Activated CD8-positive, alpha-beta memory T cell treated with anti-CD3 and anti-CD28 coated beads, Interleukin-2, amount 50 U/mL, for 4 hours (primary cell): ENCODE measurements around the gene HMOX2.

Source experiments
- DNase-seq: peaks from one replicate; pipeline ENCODE4 v3.0.0-alpha.2; 2020

Gene HMOX2

DNA sequence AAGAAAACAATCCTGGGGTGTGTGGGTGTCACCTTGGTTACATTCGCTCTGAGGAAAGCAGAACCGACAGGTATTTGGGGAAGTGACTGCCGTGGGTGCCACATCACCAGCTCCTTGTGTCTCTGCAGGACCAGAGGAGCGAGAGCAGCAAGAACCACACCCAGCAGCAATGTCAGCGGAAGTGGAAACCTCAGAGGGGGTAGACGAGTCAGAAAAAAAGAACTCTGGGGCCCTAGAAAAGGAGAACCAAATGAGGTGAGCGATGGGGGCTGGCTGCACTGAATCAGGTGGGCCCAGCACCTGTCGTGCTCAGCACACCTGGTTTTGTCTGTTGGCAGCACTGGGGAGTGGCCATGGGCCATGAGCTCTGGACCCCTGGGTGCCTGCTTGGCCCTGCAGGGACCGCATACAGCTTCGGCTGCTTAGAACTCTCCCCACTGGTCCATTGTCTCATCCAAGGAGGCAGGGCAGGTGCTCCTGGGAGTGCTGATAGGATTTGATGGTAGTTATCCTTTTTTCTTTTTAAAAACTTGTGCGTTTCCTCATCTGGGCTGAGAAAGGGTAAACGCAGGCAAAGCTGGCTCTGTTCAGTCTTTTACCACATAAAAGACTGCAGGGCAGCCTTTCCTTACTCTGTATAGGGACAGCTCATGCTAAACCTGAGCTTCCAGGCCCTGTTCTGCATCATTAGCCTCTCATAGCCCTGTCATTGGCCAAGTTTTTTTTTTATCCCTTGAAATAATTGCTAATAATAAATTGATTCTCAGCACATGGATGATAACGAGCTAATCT, 29.4 kb downstream of the HMOX2 start:
- DNase-seq, result peak; percentile 72

DNA sequence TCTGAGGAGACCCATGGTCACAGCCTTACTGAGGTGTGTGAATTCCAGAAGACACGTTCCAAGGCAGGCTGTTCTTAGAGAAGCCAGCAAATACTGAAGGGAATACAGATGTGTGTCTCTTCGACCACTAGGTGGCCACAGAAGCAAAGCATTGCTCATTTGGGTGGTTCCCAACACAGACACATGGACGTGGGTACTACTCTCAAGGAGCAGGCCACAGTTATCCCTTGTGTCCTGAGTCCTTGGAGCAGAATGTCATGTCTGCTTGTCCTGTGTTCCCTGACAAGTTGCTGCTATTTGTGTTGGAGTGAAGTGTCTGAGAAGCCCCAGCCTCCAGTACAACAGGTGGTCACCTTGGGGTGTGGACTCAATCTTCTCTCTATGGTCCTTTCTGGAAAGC, 30.3 kb downstream of the HMOX2 start:
- DNase-seq, result peak; percentile 50

DNA sequence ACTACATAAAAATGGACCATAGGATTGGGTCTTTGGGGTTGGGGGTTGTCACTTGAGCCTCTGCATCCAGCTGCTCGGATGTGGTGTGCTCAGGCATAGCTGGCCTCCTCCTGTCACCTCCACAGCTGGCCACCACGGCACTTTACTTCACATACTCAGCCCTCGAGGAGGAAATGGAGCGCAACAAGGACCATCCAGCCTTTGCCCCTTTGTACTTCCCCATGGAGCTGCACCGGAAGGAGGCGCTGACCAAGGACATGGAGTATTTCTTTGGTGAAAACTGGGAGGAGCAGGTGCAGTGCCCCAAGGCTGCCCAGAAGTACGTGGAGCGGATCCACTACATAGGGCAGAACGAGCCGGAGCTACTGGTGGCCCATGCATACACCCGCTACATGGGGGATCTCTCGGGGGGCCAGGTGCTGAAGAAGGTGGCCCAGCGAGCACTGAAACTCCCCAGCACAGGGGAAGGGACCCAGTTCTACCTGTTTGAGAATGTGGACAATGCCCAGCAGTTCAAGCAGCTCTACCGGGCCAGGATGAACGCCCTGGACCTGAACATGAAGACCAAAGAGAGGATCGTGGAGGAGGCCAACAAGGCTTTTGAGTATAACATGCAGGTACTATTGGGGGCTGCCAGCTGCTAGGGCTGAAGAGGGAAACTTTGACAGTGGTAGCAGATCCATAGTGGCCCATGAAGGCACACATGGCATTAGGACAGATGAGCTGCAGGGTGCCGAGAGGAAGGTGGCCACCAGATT, 31.6 kb downstream of the HMOX2 start:
- DNase-seq, result no peak

DNA sequence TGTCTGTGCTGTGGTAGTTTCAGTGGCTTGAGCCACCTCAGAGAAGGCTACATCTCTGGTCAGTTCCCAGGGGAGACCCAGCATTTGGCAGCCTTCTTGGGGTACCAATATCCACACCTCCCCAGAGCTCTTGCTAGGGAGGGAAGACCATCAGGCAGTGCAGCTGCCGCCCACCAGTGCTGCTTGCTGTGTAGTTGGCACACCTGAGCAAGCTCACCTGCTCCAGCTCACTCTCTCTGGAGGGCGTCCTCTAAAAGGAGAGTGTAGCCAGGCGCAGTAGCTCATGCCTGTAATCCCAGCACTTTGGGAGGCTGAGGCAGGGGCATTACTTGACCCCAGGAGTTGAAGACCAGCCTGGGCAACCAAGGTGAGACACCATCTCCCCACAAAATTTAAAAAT, 32.6 kb downstream of the HMOX2 start:
- no peak for DNase-seq

DNA sequence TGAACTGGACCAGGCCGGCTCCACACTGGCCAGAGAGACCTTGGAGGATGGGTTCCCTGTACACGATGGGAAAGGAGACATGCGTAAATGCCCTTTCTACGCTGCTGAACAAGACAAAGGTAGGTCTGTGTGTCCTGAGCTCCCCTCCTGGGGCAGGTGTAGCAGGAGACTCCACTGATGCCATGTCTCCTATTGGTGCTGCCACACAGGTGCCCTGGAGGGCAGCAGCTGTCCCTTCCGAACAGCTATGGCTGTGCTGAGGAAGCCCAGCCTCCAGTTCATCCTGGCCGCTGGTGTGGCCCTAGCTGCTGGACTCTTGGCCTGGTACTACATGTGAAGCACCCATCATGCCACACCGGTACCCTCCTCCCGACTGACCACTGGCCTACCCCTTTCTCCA, 33.2 kb downstream of the HMOX2 start:
- DNase-seq, result no peak

DNA sequence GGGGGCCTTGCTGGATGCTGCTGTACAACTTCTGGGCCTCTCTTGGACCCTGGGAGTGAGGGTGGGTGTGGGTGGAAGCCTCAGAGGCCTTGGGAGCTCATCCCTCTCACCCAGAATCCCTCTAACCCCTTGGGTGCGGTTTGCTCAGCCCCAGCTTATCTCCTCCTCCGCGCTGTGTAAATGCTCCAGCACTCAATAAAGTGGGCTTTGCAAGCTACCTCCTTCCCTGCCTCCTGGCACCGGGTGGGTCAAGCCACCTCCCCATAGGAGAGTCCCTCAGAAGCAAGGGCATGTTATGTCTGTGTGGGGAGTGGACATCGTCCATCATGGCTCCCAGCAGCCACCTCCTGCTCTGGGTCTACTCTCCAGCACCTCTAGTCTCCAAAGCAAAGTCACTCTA, 33.9 kb downstream of the HMOX2 start:
- DNase-seq, result no peak

DNA sequence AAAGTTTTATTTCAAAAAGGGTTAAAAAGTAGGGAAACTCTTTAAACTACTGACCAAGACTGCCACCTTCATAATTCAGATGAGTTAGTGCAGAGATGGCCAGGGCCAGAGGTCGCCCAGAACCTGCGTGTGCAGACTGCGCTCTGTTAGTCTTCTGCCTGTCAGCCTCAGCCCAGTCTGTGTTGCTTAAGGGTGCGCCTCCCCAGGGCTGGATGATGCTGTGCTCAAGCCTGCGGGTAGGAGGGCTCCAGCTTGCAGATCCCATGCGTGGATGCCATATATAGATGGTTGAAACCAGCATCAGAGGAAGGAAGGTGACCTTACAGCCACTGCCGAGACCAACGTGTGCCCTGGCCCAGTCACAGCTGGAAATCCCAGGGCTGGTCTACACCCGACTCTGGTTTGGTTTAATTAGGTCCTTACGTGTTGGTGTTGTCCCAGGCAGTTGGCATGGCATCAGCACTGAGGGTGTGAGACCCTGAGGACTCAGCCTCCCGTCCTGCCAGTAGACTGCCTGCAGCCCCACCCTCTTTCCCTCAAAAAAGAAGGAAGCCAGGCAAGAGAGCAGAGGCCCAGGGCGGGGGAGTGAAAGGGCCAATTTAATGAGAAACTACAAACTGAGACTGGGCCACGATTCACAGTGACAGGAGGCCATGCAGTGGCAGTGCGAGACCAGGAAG, 34.7 kb downstream of the HMOX2 start:
- DNase-seq, result no peak

DNA sequence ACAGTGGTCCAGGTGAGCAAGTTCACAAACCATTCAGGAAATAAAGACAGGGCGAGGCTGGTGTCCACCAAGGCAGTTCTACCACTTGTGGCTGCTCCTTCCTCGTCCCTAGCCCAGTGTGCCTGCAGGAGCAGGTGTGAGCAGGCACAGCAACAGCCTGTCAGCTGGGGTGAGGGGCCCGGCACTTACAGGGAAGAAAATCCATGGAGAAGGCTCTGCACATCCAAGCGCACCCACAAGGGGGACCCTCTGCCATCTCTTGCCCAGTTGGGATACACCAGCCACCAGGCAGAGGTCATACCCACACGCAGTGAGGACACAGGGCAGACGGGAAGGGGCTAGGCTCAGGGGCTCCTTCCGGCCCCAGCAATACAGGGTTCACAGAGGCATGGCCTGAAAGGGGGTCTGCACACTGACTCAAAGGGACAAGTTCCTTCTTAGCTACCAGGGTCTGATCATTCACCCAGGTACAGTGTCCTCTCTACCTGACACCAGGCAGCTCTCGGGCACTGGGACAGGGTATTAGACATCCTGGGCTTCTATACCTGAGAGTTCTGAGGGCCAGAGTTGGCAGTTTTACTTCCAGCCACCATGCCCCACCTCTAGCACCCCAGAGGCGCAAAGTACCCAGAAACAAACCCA, 35.4 kb downstream of the HMOX2 start:
- DNase-seq, result no peak

DNA sequence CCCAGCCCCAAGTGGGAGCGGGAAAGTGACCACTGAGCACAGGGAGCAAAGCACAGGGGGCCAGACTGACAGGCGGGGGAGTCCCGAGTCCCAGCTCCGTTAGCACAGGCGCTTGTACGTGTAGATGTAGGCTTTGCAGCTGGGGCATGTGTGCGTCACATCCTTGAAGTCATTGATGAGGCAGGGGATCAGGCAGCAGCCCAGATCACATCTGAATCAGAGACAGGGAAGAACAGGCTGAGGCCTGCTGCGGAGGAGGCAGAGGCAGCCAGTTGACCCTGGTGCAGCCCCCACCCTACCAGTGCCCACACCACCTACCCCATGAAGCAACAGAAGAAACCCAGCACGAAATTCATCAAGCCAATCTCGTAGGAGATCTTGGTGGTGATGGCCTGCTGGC, 36.3 kb downstream of the HMOX2 start:
- DNase-seq, result no peak

DNA sequence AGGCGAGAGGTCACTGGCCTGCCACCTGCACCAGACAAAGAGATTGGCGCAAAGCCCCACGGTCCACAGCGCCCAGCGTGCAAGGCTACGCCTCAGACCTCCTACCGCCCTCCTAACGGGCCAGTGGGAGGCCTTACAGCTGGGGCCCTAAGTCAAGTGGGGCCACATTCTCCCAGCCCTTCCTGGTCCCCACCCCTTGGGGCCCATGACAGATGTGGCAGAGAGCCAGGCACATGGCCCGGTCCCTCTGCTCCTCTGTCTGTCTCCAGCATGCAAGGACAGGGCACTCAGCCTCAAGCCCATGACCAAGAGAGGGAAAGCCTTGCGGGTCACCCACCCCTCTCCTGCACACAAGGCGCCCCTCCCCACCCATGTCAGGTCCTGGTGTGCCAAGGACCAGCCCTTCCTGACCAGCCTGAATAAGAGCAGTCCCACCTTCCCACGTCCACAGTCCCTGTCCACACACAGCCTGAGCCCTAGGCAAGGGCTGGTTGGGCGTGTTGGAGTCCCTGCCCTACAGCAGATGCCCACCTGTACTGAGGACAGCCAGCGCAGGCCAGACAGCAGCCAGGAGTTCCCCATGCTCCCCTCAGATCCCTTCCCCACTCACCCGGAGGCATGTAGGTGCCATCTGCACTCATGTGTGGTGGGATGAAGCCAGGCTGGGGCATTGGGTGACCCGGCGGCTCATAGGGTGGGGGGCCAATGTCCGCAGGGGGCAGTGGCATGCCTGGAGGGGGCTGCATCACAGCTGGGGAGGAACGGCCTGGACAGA, 37.1 kb downstream of the HMOX2 start:
- DNase-seq, result no peak

DNA sequence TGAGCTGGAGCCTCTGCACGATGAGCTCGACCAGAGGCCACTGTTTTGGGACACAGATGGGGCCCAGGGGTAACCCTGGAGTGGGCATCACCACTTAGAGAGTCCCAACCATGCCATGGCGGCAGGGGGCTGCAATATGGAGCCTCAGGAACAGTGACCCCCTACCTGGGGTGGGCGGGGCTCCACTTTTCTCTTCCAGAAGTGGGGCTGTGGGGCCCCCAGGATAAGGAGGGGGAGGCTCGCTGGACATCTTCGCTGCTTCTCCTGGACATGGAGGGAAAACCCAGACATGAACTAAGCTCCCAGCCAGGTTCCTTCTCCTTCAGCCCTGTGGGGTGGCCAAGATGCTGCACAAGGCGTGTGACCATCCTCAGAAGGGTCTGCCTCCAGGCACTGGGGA, 37.7 kb downstream of the HMOX2 start:
- DNase-seq, result no peak

DNA sequence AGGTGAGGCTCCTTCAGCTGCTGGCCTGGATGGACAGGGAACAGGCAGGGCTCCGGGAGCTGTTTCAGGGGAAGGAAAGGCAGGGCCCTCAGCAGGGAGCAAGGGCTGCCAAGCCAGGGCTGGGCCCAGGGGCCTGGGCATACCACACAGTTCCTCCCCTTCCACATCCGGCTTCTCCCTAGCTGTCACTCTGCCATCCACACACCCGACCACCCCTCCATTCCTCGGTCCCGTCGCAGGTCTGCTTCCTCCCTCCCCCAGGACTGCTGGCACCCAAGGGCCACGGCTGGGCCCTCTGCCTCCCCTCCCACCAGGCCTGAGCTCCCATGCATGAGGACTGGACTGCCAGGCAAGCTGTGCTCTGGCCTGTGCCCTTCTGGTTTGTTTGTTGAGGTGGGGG, 38.4 kb downstream of the HMOX2 start:
- no peak for DNase-seq

DNA sequence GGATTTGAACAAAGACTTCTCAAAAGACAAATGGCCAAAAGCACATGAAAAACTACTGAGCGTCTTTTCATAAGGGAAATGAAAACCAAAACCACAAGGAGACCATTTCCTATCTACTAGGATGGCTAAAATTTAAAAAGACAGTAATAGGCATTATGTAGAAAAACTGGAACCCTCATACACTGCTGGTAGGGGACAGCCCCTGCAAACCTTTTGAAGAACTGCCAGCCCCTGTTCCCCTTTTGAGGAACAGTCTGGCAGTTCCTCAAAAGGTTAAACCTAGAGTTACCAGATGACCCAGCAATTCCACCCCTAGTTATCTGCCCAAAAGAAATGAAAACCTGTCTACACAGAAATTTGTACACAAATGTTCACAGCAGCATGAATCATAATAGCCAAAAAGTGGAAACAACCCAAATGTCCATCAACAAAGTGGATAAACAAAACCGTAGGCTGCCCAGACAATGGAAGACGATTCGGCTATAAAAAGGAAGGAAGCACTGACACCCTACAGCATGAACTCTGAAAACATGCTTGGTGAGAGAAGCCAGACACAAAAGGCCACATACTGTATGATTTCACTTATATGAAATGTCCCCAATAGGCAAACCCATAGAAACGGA, 39.5 kb downstream of the HMOX2 start:
- no peak for DNase-seq

DNA sequence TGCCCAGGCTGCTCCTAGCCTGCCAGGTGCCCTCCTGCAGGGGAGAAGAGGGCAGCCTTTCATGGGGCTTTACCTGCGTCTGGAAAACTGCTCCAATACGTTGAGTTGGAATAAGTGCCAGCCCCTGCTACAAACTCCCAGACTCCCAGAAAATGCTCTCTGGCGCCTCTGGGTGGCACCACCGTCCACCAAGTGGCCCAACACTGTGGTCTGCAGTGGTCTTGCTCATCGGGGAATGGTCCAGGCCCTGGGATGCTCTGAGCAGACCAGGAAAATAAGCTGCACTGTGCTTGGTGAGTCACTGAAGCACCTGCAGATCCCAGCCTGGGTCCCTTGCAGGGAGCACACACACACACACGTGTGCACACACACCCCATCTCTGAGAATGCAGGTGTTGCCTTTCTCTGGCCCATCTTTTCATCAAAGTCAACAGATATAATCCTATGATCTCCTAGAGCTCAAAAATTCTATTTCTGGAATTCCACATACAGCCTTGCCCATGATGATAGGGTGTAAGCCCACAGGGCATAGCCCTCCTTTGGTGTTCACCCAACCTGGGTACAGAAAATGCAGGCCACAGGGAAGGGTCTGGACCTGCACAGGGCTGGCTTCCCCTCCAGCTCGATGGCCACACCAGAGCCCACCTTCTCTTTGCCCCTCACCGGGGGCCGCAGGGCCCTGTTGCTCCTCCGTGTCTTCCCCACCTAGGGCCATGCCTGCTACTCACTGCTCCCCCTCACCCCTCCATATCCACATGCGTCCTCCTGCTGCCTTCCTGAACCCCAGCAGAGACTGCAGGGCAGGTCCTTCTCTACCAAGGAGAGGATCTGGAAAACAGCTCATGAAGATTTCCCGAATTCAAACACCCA, 41.8 kb downstream of the HMOX2 start:
- no peak for DNase-seq

DNA sequence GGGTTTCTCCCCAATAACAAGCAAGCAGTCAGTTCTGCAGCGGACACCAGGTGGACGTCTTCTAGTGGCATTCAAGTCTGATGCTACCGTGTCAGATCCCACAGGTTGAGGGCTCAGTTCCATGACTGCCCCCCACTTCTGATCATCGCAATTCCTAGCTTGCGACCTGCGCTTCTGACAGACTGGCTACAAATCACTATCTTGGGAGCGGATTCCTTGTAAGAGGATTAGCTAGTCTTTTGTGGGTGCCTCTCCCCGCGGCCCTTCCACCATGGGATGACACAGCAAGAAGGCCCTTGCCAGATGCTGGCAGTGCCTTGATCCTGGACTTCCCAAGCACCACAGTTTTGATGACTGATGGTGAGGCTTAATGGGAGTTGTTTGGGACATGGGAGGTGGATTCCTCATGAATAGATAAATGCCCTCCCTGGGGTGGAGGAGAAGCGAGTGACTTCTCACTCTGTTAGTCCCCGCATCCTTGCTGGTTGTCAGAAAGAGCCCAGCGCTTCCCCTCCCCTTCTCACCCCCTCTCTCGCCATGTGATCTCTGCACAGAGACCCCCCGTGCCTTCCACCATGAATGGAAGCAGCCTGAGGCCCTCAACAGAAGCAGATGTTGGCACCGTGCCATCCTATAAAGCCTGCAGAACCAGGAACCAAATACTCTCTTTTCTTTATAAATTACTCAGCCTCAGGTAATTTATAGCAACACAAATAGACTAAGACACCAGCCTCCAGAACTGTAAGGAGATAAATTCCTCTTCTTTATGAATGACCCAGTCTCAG, 43.3 kb downstream of the HMOX2 start:
- DNase-seq, result no peak

DNA sequence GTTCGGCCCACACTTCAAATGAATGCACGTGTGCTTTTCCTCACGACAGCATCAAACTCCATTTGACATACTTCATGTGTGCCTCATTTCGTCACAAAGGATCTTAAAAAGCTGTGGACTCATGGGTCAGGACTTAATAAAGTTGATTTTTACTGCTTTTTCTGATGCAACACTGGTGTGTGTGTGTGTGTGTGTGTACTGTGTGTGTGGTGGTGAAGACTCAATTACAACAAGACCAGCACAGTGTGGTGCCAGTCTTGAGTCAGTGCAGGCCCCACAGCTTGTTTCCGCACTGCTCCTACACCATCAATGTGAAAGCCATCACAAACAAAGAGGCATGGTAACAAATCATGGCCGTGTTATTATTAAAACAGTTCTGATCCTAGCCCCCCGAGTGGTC, 44.7 kb downstream of the HMOX2 start:
- DNase-seq, result no peak

DNA sequence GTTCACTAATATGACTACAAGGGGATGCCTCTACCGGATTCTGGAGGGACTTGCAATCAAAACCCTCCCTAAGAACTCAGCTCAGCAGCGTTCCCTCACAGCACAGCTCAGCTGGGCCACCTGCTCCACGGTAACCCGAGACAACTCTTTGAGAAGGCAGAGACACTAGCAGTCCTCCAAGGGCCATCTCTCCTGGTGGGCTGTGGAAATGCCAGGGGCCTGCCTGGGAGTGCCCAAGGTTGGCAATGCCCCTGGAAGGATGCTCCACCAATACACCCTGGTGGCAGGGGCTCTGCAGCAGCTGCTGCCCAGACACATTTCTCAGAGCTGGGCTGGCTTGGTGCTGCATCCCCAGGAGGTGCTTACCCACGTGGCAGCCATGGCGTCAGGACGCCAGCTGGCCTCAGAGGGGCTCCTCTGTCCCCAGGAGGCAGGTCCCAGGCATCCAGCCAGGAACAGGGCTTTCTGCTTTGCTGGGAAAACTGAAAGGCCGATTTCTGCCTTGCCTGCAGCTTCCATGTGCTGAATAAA, 45.9 kb downstream of the HMOX2 start:
- no peak for DNase-seq

DNA sequence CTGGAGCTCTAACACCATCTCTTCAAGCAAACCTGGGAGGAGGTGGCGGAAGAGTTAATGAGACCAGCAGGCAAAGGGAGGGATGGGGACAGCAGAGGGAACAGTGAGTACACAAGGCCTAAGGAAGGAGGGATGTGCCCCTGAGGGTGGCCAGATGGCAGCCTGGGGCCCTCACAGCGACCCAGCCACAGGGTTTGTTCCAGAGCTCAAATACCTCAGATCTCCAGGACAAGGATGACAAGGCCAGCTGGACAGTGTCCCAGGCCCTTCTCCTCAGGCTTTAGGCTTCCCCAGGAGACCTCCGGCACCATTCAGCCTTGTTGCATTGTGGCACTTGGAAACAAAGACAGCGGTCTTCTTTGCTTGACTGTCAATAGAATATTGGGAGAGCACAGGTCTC, 47.5 kb downstream of the HMOX2 start:
- DNase-seq, result no peak

DNA sequence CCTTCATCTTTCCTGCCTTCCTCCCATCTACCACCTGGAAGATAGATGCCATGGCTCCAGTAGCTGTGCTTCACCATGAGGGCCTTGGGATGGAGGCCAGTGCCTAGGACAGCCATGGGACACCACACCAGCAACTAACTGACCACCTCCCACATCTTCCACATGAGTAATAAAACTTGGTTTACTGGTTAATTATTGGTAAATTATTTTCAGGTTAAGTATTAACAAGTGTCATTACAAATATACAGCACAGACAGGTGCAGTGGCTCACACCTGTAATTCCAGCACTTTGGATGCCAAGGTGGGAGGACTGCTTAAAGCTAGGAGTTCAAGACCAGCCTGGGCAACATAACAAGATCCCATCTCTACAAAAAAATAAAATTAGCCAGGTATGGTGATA, 48.4 kb downstream of the HMOX2 start:
- no peak for DNase-seq

DNA sequence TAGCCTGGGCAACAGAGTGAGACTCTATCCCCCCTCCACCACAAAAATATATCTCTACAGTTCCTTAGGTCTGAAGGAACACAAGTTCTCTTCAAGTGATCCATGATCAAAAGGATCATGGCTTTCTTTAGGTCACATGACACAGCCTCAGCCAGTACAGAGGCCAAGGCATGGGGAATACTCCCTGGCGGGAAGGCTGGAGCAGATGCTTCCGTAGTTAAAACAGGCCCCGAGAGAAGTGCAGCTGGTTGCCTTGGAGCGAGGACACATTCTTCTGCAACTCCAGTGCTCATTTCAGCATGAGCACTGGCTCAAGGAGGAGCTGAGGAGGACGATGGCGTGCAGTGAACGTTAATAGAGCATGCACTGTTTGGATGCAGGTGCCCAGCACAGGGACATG, 48.9 kb downstream of the HMOX2 start:
- DNase-seq, result no peak
